ENCODE measurements around the gene GALR2. TPM values are rescaled to one million over a fixed set of nuclear protein-coding genes. Genes with fewer than 3 reads are reported as not detected.
"Not testable (repeated sequence)": the region's sequence is repeated elsewhere in the genome, so short reads cannot be mapped to it uniquely, and the experiment has no call there.

Gene GALR2
- total and polyA plus RNA-seq, 5 donors: not detected

DNA sequence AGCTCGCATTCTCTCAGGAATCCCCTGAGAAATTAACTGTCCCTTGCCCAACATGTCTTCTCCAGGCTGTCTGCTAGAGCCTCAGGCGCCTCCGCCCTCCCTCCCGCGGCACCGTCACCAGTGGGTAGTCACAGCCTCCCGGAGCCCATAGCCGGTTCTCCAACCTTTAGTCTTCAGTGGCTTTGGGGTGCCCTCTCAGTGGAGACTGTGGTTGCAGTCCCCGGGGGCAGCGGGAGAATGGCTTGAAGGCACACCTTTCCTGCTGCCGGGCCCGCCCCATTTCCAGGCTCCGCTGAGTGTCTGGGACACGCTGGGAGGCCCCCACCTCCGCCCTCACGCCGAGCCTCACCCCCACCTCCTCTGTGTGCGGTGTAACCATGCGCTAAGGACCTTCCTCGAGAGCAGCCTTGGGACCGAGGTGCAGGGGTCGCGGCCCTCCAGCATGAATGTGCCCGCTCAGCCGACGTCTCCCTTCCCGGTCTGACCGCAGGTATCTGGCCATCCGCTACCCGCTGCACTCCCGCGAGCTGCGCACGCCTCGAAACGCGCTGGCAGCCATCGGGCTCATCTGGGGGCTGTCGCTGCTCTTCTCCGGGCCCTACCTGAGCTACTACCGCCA is 1.7 kb downstream of the GALR2 start:
- DNase-seq (no peak), ATAC-seq (no peak)
- intact Hi-C loops (cut with DNase I): no loop called here
- H3K27ac ChIP-seq (ENCODE audit: low read length): no peak overlapping the region
- no peaks in the 10 kb centered on the region for H3K4me1 ChIP-seq (ENCODE audit: control insufficient read depth, insufficient read depth, low read length)
- H3K9me3 ChIP-seq (ENCODE audit: control insufficient read depth, low read length): no peaks in the 10 kb centered on the region
- H3K4me3 ChIP-seq (ENCODE audit: low read length): no peak overlapping the region
- H3K27me3 ChIP-seq (ENCODE audit: control insufficient read depth, insufficient read depth): no peaks in the 10 kb centered on the region
- WGBS: 3% methylated on average over 41 of the region's 41 CpGs

- no peak overlapping the region for H3K4me3 ChIP-seq (ENCODE audit: low read length)
- WGBS: 4% methylated on average over 82 of the region's 82 CpGs
- no peaks in the 10 kb centered on the region for H3K4me1 ChIP-seq (ENCODE audit: control insufficient read depth, insufficient read depth, low read length)
- intact Hi-C loops (cut with DNase I): no loop called here
- no peak overlapping the region for H3K27ac ChIP-seq (ENCODE audit: low read length)
- H3K27me3 ChIP-seq (ENCODE audit: control insufficient read depth, insufficient read depth): no peaks in the 10 kb centered on the region
- DNase-seq (no peak), ATAC-seq (no peak)
- H3K9me3 ChIP-seq (ENCODE audit: control insufficient read depth, low read length): no peaks in the 10 kb centered on the region
Measured at GRCh38 chr17:76076765-76077583, 2.4 kb downstream of the GALR2 start.

- no peaks in the 10 kb centered on the region for H3K27me3 ChIP-seq (ENCODE audit: control insufficient read depth, insufficient read depth)
- H3K9me3 ChIP-seq (ENCODE audit: control insufficient read depth, low read length): no peaks in the 10 kb centered on the region
- no peak overlapping the region for H3K4me3 ChIP-seq (ENCODE audit: low read length)
- intact Hi-C loops (cut with DNase I): no loop called here
- DNase-seq (no peak), ATAC-seq (no peak)
- 17% methylated on average over 12 of the region's 12 CpGs for WGBS
- H3K4me1 ChIP-seq (ENCODE audit: control insufficient read depth, insufficient read depth, low read length): no peaks in the 10 kb centered on the region
- H3K27ac ChIP-seq (ENCODE audit: low read length): no peak overlapping the region
Measured at GRCh38 chr17:76077584-76078110, 3.1 kb downstream of the GALR2 start.

GRCh38 chr17:76078370-76078769 is 3.8 kb downstream of the GALR2 start:
- H3K9me3 ChIP-seq (ENCODE audit: control insufficient read depth, low read length); H3K4me1 ChIP-seq (ENCODE audit: control insufficient read depth, insufficient read depth, low read length); H3K4me3 ChIP-seq (ENCODE audit: low read length); ATAC-seq; DNase-seq; H3K27ac ChIP-seq (ENCODE audit: low read length); H3K27me3 ChIP-seq (ENCODE audit: control insufficient read depth, insufficient read depth); intact Hi-C loops (cut with DNase I): not testable (repeated sequence)
- WGBS: 54% methylated on average over 5 of the region's 5 CpGs

DNA sequence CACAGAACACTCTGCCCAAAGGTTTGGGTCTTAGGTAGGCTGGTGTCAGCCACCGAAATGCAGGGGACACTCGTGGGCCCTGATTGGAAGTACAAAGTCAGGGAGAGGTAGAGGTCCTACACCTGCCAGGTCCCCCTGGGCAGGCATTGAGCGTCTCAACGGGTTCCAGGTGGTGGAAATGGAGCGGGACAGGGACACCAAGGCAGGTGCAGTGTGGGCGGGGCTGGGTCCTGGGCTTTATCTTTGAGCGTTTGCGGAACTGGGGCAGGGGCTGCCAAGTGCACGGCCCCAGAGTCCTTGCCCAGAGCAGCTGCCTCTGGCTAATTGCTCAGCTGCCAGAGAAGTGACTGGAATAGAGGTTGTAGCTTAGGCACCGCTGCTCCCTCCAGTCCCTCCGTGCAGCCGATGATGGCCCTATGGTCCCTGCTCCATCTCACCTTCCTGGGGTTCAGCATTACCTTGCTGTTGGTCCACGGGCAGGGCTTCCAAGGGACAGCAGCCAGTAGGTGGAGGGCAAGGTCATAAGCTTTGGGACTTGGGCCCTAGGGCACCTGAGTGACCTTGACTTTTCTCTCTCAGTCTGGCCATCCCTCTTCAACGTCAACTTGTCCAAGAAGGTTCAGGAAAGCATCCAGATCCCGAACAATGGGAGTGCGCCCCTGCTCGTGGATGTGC is 4.4 kb downstream of the GALR2 start, which contains the start of gene ZACN:
ZACN (plus strand) TSS at position 323 of the 675 bp plus-strand sequence; CDS start at position 406, 83 bp downstream.
- intact Hi-C loops (cut with DNase I): no loop called here
- H3K4me3 ChIP-seq (ENCODE audit: low read length): no peak within 1 kb of the TSS
- H3K27ac ChIP-seq (ENCODE audit: low read length): no peak within 1 kb of the TSS
- WGBS: 61% methylated on average over 17 of the region's 17 CpGs
- no peaks in the 10 kb centered on the region for H3K4me1 ChIP-seq (ENCODE audit: control insufficient read depth, insufficient read depth, low read length)
- ATAC-seq: no peak
- DNase-seq: no peak
- H3K27me3 ChIP-seq (ENCODE audit: control insufficient read depth, insufficient read depth): no peaks in the 10 kb centered on the region
- H3K9me3 ChIP-seq (ENCODE audit: control insufficient read depth, low read length): no peaks in the 10 kb centered on the region

DNA sequence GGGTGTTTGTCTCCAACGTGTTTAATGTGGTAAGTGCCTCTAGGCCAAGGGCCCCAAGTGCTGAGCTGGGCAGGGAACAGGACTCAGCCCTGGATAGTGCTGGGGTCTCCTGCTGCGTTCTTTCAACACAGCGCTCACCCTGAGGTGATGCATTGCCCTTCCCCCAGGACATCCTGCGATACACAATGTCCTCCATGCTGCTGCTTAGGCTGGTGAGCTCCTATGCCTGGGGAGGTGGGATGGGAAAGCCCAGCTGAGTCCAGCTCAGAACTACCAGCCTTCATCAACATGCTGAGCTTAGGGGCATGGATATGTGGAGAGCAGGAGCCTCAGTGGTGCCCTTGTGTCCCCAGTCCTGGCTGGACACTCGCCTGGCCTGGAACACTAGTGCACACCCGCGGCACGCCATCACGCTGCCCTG is 5.0 kb downstream of the GALR2 start:
- no peaks in the 10 kb centered on the region for H3K9me3 ChIP-seq (ENCODE audit: control insufficient read depth, low read length)
- ATAC-seq (no peak), DNase-seq (peak in 1 of 3 donors; percentile 61)
- no peaks in the 10 kb centered on the region for H3K27me3 ChIP-seq (ENCODE audit: control insufficient read depth, insufficient read depth)
- no peak overlapping the region for H3K27ac ChIP-seq (ENCODE audit: low read length)
- no peaks in the 10 kb centered on the region for H3K4me1 ChIP-seq (ENCODE audit: control insufficient read depth, insufficient read depth, low read length)
- 19% methylated on average over 9 of the region's 9 CpGs for WGBS
- intact Hi-C loops (cut with DNase I): no loop called here
- H3K4me3 ChIP-seq (ENCODE audit: low read length): no peak overlapping the region

DNA sequence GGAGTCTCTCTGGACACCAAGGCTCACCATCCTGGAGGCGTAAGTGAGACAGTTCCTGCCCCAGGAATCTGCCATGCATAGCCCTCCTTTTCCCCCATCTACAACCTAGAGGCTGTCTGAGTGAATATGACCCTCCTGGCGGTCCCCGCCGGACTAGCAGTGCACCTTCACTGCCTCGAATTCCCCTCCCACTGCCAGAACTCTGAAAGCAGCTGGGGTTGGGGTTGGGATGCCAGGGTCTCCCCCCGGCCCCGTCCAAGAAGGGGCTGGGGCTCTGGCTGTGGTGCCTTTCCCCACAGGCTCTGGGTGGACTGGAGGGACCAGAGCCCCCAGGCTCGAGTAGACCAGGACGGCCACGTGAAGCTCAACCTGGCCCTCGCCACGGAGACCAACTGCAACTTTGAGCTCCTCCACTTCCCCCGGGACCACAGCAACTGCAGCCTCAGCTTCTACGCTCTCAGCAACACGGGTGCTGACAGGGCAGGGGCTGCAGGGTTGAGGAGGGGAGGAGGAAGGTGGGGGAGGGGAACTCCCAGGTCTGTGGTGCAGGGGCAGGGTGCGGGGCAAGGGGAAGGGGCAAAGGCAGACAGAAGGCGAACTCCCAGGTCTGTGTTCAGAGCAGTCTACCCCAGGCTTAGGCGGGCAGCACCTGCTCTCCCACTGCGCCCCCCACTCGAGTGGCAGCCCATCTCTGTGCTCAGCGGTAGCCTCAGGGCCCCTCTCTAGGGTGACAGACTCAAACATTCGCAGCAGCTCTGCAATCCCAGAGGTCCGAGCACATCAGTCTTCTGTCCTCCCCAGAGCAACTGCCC is 5.6 kb downstream of the GALR2 start:
- ATAC-seq: peak; percentile 6 to 7

DNA sequence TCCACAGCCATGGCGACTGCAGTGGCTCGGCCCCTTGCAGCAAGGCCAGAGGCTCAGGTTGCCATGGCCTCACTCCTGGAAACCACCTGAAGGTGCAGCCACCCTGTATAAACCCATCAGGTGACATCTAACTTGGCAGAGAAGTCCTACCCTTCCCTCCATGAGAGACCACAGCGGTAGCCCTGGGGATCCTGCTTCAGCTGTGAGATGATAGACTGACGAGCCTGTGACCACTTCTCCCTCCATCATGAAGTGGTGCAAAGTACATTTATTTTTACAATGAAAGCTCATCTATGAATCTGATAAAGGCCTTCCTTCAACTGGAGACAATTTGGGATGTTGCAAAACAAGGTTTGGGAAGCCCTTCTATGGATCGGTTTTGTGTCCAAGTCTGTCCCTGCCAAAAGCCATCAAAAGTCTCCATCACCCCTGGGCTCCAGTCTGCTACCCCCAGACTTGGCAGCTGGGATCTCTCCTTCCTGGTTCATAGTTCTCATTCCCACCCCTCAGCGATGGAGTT is 6.2 kb downstream of the GALR2 start:
- H3K4me1 ChIP-seq (ENCODE audit: control insufficient read depth, insufficient read depth, low read length): no peaks in the 10 kb centered on the region
- ATAC-seq: peak in 1 of 2 donors; percentile 2
- 34% methylated on average over 6 of the region's 6 CpGs for WGBS
- H3K4me3 ChIP-seq (ENCODE audit: low read length): no peak overlapping the region
- H3K27me3 ChIP-seq (ENCODE audit: control insufficient read depth, insufficient read depth): no peaks in the 10 kb centered on the region
- intact Hi-C loops (cut with DNase I): no loop called here
- H3K9me3 ChIP-seq (ENCODE audit: control insufficient read depth, low read length): no peaks in the 10 kb centered on the region
- no peak overlapping the region for H3K27ac ChIP-seq (ENCODE audit: low read length)
- DNase-seq: no peak

More for the DNA sequence above, 5.6 kb downstream of the GALR2 start:
- Histone ChIP-seq H3K27ac (ENCODE audit: low read length) (no peak overlapping the region), H3K4me3 (ENCODE audit: low read length) (no peak overlapping the region), H3K9me3 (ENCODE audit: control insufficient read depth, low read length) (no peaks in the 10 kb centered on the region), H3K27me3 (ENCODE audit: control insufficient read depth, insufficient read depth) (no peaks in the 10 kb centered on the region), H3K4me1 (ENCODE audit: control insufficient read depth, insufficient read depth, low read length) (no peaks in the 10 kb centered on the region)
- no peak for DNase-seq
- intact Hi-C loops (cut with DNase I): no loop called here
- WGBS: 4% methylated on average over 23 of the region's 23 CpGs

GRCh38 chr17:76081295-76082210 is 7.0 kb downstream of the GALR2 start:
- Histone ChIP-seq H3K9me3 (ENCODE audit: control insufficient read depth, low read length) (no peaks in the 10 kb centered on the region), H3K4me3 (ENCODE audit: low read length) (no peak overlapping the region), H3K27me3 (ENCODE audit: control insufficient read depth, insufficient read depth) (no peaks in the 10 kb centered on the region), H3K4me1 (ENCODE audit: control insufficient read depth, insufficient read depth, low read length) (no peaks in the 10 kb centered on the region), H3K27ac (ENCODE audit: low read length) (no peak overlapping the region)
- no peak for DNase-seq
- WGBS: 61% methylated on average over 27 of the region's 27 CpGs
- ATAC-seq: peak in 1 of 2 donors; percentile 7
- intact Hi-C loops (cut with DNase I): no loop called here

Data from right cardiac atrium (tissue), 5 donors.